VCaP (cell line): Measurements from ENCODE around the gene QSOX2.

ENCODE experiments used
- H3K27ac ChIP-seq: fragments of 450-650 bp; 2 replicates; pipeline ENCODE4 v1.5.1; 2017
- TF ChIP-seq, protein P1 (sequence below): fragments of 450-650 bp; conservative IDR thresholded peaks from 2 replicates; pipeline ENCODE4 v1.5.1; 2017; ENCODE audit warnings: mild to moderate bottlenecking, moderate library complexity

QSOX2 gene

DNA sequence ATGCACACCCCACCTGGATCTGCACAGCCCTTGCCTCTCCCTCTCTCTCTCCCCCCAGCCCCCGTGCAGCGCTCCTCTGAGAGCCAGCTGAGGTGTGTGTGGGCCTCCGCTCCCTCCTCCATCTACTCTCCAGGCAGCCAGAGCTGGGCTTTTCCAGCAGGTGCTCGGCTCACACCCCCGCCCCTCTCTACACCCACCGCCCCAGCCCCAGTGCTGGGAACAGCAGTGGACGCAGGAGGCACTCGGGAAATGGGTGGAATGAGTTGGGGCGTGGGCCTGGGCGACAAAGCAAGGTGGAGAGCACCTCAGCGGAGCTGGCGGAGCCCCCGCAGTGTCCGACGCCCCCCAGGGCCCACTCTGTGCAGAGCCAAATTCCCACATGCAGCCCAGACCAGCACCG lies 27.3 kb downstream of the QSOX2 start:
- no peak overlapping the region for H3K27ac ChIP-seq

DNA sequence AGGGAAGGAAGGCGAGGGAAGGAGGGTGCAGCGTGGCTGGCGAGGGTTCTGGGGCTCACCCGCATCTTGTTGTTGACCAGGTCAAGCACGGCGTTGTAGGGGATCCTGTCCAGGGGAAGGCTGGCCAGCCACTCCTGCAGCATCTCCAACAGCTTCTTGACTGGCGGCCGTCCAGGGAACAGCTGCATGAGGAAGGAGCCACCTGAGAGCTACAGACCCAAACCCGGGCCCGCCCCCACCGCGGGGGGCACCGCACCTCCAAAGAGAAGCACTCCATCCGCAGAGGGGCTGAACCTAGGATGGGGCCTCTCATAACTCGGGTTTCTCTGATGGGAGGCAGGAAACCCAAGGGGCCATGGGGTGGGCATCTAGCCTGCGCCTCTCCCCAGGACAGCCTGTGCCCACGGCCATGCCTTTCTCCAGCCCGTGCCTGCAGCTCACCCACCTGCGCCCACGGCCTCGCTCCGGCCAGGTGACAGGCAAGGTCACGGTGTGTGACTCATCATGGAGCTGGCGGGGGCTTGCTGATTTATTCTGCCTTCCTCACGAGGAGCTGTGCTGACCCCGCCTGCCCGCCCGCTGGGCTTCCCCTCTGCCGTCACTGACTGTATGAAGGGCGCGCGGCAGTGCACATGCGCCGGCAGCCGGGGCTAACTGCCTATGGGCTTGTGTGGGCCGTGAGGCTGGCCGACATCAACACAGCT lies 28.9 kb downstream of the QSOX2 start:
- TF ChIP-seq, protein P1, sequence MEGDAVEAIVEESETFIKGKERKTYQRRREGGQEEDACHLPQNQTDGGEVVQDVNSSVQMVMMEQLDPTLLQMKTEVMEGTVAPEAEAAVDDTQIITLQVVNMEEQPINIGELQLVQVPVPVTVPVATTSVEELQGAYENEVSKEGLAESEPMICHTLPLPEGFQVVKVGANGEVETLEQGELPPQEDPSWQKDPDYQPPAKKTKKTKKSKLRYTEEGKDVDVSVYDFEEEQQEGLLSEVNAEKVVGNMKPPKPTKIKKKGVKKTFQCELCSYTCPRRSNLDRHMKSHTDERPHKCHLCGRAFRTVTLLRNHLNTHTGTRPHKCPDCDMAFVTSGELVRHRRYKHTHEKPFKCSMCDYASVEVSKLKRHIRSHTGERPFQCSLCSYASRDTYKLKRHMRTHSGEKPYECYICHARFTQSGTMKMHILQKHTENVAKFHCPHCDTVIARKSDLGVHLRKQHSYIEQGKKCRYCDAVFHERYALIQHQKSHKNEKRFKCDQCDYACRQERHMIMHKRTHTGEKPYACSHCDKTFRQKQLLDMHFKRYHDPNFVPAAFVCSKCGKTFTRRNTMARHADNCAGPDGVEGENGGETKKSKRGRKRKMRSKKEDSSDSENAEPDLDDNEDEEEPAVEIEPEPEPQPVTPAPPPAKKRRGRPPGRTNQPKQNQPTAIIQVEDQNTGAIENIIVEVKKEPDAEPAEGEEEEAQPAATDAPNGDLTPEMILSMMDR = no peak
- no peak overlapping the region for H3K27ac ChIP-seq

More for the DNA sequence above, 27.3 kb downstream of the QSOX2 start:
- TF ChIP-seq, protein P1 = no peak

DNA sequence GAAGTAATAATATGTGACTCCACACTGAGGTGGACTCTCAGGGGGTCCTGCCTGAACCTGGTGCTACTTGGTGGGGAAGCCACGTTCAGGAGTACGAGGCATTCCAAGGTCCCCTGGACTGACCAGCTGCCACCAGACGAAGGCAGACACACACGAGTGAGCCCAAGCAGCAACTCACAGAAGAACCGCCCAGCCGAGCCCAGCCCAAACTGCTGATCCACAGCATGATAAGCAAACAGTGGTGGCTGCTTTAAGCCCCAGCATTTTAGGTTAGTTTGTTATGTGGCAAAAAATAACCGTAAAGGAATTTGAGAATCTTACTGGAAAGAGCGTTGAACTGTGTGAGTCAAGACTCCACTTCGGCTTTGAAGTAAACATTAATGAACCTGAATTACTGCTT lies 31.9 kb downstream of the QSOX2 start:
- TF ChIP-seq, protein P1 = no peak

DNA sequence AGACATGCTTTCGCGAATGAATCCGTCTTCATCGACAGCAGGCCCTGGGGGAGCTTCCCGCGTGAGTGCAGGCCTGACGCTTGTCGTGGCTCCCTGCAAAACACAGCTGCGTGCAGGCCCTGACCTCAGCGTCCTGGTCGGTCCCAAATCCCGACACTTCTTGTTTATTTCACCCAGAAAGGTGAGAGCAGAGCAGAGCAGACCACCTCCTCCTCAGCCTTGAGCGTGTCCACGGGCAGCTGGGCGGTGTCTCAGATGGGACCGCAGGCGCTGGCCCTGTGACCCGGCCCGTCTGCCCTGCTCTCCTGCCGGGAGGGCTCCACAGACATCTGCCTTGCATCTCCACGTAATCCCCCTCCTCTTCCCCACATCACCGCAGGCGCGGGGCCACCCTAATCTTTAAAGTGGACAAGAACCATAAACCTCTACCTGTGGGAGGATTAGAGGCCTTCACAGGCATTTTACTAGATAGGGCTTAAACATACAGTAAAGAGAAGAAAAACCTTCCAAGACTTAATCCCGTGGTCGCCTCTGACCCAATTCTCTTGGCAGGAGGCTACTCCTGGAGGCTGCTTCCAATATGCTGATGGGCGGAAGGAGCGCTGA lies 33.2 kb downstream of the QSOX2 start:
- H3K27ac ChIP-seq = no peak overlapping the region
- TF ChIP-seq, protein P1 = no peak

More for the DNA sequence above, 31.9 kb downstream of the QSOX2 start:
- no peak overlapping the region for H3K27ac ChIP-seq

DNA sequence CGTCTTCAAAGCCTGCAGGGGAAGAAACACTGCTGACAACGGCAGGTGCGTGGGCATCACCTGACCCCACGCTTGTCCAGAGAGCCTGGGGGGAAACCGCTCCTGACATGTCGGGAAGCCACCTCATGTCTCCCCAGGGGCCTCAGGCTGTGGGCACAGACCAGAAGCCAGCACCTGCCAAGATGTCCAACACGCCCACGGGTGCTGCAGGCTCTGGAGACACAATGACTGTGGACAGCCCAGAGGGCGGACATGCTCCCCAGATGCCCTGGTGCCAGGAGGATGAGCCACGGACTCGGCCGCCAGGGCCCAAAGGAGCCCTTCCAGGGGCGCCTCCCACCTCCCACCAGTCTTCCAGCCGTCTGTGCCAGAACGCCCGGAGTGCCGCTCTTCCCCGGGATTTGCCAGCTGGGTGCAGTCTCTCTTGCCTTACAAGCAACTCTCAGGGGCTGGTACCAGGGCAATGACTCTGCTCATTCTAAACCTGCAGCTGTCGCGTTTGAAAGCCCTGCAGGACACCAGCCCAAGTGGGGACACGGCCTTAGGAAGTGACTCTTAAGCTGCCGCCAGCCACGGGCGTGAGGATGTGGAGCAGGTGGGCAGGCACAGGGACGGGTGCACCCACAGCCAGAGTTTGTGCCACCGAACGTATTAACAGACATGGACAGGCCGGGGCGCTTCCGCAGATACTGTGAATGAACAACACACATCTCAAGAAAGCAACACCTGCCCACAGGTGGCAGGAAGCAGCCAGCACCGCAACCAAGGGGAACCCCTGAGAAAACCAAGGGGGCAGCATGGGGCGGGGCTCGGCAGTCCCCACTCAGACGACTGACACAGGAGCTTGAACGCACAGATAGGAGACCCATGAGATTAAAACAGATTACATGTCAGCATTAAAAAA lies 33.9 kb downstream of the QSOX2 start:
- H3K27ac ChIP-seq = no peak overlapping the region
- TF ChIP-seq, protein P1 = no peak

DNA sequence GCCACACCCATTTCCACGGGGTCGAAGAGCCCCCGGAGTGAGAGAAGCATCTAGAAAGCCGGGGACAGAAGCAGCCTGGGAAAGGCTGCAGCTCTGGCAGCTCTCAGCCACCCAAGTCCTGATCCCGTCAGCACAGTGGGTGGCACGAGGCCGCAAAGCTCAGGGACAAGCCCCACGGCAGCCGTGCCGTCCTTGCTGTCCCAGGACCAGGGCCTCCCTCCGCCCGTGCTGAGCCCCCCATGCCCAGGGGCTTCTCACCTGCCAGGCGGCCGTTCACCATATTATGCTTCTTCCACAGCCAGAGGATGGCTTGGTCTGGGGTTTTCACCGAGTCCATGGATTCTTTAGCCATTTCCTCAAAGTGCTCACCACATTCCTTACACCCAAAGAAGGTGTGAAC lies 34.6 kb downstream of the QSOX2 start:
- TF ChIP-seq, protein P1 = no peak
- no peak overlapping the region for H3K27ac ChIP-seq

DNA sequence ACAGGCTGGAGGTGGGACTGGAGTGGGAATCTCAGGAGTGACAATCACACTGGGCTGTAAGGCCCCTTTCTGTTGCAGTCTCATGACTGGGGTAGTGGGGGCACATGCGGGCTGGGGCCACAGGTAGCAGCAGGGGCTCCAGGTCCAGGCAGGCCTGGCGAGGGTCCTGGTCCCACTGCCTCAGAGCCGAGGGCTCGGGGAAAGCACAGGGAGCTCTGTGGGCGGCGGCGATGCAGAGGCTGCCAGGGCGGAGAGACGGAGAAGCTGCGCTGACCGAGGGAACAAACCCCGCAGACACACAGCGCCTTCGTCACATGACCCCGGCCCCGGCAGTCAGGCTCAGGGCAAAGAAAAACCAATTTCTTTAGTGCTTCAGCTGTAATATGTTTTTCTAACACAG lies 35.3 kb downstream of the QSOX2 start:
- TF ChIP-seq, protein P1 = no peak
- H3K27ac ChIP-seq = no peak overlapping the region
